Common myeloid progenitor, CD34-positive (primary cell): Measurements from ENCODE around the gene ID4.

Source experiments
- CTCF ChIA-PET: fragments of 350-600 bp; sonication (Branson Sonifier 250); formaldehyde crosslinking; loops from one replicate; lab custom pipeline; 2021; ENCODE audit warnings: antibody characterized with exemption; lab: Charles Lee
- POLR2A ChIA-PET: fragments of 350-600 bp; sonication (Branson Sonifier 250); formaldehyde crosslinking; loops from one replicate; lab custom pipeline; 2021; ENCODE audit warnings: antibody characterized with exemption; lab: Charles Lee
- DNase-seq, 3 donors: peaks; one replicate each; pipeline versions ENCODE4 v3.0.0 to v3.0.0-alpha.2; 2013
- H3K27ac ChIP-seq, 2 experiments: 1 replicate in 1 of 2; 2 replicates in 1 of 2; pipeline ENCODE4 v1.7.0; 2013; ENCODE audit warnings: inconsistent platforms in 2 of 2, low read length in 2 of 2, mild to moderate bottlenecking in 2 of 2, low read depth in 1 of 2, moderate library complexity in 1 of 2; ENCODE audit not compliant: severe bottlenecking in 2 of 2, insufficient read depth in 1 of 2, poor library complexity in 1 of 2
- H3K27me3 ChIP-seq, 5 experiments: replicated peaks in 2 of 5; 1 replicate in 3 of 5; 2 replicates in 2 of 5; pipeline versions ENCODE4 v1.6.1 to v1.7.0; 2013; ENCODE audit warnings: low read length in 4 of 5, mild to moderate bottlenecking in 2 of 5, moderate library complexity in 2 of 5, inconsistent platforms in 1 of 5; ENCODE audit not compliant: insufficient read depth in 5 of 5, control insufficient read depth in 4 of 5
- H3K36me3 ChIP-seq, 4 experiments: 1 replicate in 2 of 4; 2 replicates in 2 of 4; pipeline versions ENCODE4 v1.6.1 to v1.7.0; 2013; ENCODE audit warnings: low read length in 3 of 4, control low read depth in 1 of 4, mild to moderate bottlenecking in 1 of 4; ENCODE audit not compliant: control insufficient read depth in 4 of 4, insufficient read depth in 4 of 4
- H3K4me1 ChIP-seq, 4 experiments: 1 replicate in 3 of 4; 2 replicates in 1 of 4; pipeline versions ENCODE4 v1.6.1 to v1.7.1; 2013; ENCODE audit warnings: low read length in 3 of 4, mild to moderate bottlenecking in 3 of 4, control low read depth in 1 of 4, inconsistent platforms in 1 of 4, moderate library complexity in 1 of 4; ENCODE audit not compliant: control insufficient read depth in 4 of 4, insufficient read depth in 4 of 4; ENCODE audit errors: control extremely low read depth in 1 of 4
- H3K4me3 ChIP-seq, 7 experiments: 1 replicate in 4 of 7; 2 replicates in 3 of 7; pipeline versions ENCODE4 v1.5.1 to v1.7.0; 2013; ENCODE audit warnings: mild to moderate bottlenecking in 7 of 7, low read length in 6 of 7, moderate library complexity in 6 of 7, inconsistent platforms in 2 of 7, low read depth in 2 of 7, control low read depth in 1 of 7; ENCODE audit not compliant: insufficient read depth in 4 of 7, control insufficient read depth in 1 of 7; ENCODE audit errors: extremely low read depth in 1 of 7
- H3K9me3 ChIP-seq, 5 experiments: 1 replicate in 4 of 5; 2 replicates in 1 of 5; pipeline versions ENCODE4 v1.6.1 to v1.7.1; 2013; ENCODE audit warnings: low read length in 4 of 5, mild to moderate bottlenecking in 2 of 5, inconsistent platforms in 1 of 5, low read depth in 1 of 5, moderate library complexity in 1 of 5; ENCODE audit not compliant: control insufficient read depth in 4 of 5, insufficient read depth in 2 of 5; ENCODE audit errors: control extremely low read depth in 1 of 5
- WGBS: methylation state at CpG from one replicate; pipeline ENCODE4 v1.1.5; 2013; ENCODE audit not compliant: insufficient coverage; 5-methylcytosine and 5-hydroxymethylcytosine counted together

The ID4 gene

DNA sequence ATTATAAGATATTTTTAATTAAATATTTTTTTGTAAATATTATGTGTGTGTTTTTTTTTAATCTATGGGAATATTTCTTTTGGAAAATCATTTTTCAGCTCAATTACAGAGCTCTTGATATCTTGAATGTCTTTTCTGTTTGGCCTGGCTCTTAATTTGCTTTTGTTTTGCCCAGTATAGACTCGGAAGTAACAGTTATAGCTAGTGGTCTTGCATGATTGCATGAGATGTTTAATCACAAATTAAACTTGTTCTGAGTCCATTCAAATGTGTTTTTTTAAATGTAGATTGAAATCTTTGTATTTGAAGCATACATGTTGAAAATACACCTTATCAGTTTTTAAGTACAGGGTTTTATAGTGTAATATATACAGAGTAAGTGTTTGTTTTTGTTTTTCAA, 2.6 kb downstream of the ID4 start:
- peaks cover 0 to 8% (median 0%) of the 10 kb centered on the region in 5 experiments for H3K9me3 ChIP-seq
- no CpG with 5 or more reads among the region's 1 CpG for WGBS
- POLR2A ChIA-PET, result no interaction called here
- H3K4me3 ChIP-seq, result no peak overlapping the region
- no peak overlapping the region for H3K27ac ChIP-seq
- DNase-seq, result no peak
- no peaks in the 10 kb centered on the region for H3K36me3 ChIP-seq
- H3K27me3 ChIP-seq, result peaks cover 12 to 94% (median 55%) of the 10 kb centered on the region in 5 experiments
- CTCF ChIA-PET, result interaction anchor here (2.1 kb wide), 1 partner anchor 36 kb away, joined by 6 read pairs; no protein-coding TSS in a partner anchor
- peaks cover 0 to 25% (median 17%) of the 10 kb centered on the region in 4 experiments for H3K4me1 ChIP-seq

DNA sequence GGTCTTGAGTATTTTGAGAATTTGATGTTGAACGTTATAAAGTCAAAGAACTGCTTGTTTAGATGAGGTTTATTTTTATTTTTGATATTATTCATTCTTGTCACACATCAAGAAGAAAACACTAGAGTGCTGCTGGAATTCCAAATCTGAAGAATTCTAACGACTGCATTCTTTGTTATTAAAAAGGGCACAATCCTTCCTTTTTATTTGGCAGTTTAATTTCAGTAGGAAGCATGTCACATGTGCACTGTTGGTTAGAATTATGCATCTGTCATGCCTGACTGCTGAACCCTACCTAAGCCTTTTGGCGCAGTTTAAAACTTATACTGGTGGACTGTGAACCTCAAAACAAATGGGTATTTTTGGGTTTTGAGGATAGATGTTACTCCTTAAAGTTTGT, 4.0 kb downstream of the ID4 start:
- Histone ChIP-seq H3K27ac (no peak overlapping the region), H3K36me3 (no peaks in the 10 kb centered on the region), H3K9me3 (peaks cover 0 to 8% (median 0%) of the 10 kb centered on the region in 5 experiments), H3K27me3 (peaks cover 9 to 87% (median 45%) of the 10 kb centered on the region in 5 experiments), H3K4me3 (no peak overlapping the region), H3K4me1 (peaks cover 0 to 25% (median 17%) of the 10 kb centered on the region in 4 experiments)
- DNase-seq, result no peak
- ChIA-PET POLR2A (no interaction called here), CTCF (no interaction called here)
- WGBS, result 48% methylated on average over 2 of the region's 3 CpGs

DNA sequence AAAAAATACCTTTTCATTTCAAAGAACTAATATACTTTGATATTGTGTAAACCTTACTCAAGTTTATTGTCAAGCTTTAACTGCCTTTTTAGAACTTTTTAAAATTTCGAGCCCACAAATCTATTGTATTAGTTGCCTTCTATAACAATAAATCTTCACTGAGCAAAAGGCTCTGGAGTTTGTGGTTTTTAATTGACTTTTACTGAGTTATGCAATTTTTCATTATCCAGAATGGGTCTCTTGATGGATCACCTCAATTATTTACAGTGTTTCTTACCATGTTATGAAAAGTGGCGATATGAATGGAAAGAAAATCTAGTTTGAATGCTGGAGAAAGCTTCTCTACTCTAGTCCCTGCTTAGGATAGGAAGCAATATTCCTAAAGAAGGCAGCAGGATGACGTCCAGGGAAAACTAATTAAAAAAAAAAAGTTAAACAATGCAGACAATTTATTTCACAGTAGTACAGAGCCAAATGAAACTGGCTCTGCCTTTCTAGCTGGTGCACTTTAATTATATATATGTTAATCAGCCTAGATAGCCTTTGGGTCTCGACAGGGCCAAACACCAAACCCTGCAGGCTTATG, 5.0 kb downstream of the ID4 start:
- H3K36me3 ChIP-seq, result no peaks in the 10 kb centered on the region
- WGBS, result 0% methylated on average over 1 of the region's 4 CpGs
- H3K4me3 ChIP-seq, result no peak overlapping the region
- peaks cover 0 to 21% (median 17%) of the 10 kb centered on the region in 4 experiments for H3K4me1 ChIP-seq
- H3K27me3 ChIP-seq, result peaks cover 9 to 79% (median 43%) of the 10 kb centered on the region in 5 experiments
- ChIA-PET CTCF (no interaction called here), POLR2A (interaction anchor here (0.7 kb wide), 1 partner anchor 850 kb away, joined by 5 read pairs; no protein-coding TSS in a partner anchor)
- H3K9me3 ChIP-seq, result peaks cover 0 to 3% (median 0%) of the 10 kb centered on the region in 5 experiments
- DNase-seq, result no peak
- no peak overlapping the region for H3K27ac ChIP-seq

DNA sequence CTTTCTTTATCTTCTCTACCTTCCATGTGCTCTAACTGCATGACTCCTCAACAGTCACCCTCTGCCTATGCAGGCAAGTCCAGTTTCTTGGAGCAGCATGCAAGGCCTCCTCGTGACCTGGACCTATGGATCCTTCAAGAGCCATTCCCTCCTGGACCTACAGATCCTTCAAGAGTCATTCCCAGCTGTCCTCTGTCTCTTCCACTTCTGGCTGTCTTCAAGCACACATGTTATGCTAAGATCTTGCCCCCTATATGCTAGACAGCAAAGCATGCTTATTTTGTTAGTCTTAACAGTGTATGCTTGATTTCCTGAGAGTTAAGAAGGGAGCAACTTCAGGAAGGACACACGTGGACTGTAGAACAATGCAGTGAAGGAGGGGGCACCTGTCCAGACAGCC, 7.5 kb downstream of the ID4 start:
- Histone ChIP-seq H3K36me3 (no peaks in the 10 kb centered on the region), H3K27ac (no peak overlapping the region), H3K9me3 (no peaks in the 10 kb centered on the region), H3K4me3 (no peak overlapping the region), H3K27me3 (peaks cover 10 to 54% (median 30%) of the 10 kb centered on the region in 5 experiments), H3K4me1 (no peaks in the 10 kb centered on the region)
- ChIA-PET CTCF (no interaction called here), POLR2A (no interaction called here)
- no peak for DNase-seq
- 100% methylated on average over 2 of the region's 2 CpGs for WGBS

DNA sequence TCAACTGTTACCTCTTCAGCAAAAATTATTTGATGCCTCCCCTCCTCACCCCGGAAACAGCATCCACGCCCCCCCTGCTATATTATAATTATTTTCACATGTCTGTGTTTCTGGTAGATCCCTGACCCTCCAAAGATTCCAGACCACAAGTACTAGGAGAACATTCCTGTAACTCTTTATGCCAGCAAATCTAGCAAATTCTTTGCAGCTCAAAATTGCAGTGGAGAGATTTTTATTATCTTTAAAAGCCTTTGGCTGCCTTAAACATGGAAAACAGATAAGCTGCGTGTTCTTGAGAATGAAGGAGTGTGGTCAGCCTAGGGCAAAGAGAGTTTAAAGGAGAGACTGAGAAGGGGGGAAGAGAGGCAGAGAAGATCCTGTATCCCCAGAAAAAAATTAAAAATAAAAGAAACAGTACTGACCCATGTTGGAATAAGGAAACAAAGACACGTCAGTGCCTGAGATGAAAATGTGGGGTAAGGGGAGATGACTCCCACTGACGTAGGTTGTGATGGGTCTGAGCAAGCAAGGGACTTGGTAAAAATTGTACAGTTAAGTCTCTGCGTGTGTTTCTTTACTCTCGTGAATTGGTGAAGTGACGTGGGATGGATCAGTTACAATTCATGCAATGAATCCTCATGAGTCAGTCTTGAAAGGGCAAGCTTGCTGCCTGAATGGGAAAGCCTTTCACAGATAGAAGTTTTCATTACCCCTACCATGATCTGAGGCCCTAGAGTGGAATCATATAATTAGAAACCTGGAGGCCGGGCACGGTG, 8.3 kb downstream of the ID4 start:
- H3K27ac ChIP-seq, result no peak overlapping the region
- DNase-seq, result no peak
- no peaks in the 10 kb centered on the region for H3K9me3 ChIP-seq
- no peaks in the 10 kb centered on the region for H3K4me1 ChIP-seq
- no peaks in the 10 kb centered on the region for H3K36me3 ChIP-seq
- no peak overlapping the region for H3K4me3 ChIP-seq
- POLR2A ChIA-PET, result no interaction called here
- CTCF ChIA-PET, result no interaction called here
- peaks cover 10 to 46% (median 25%) of the 10 kb centered on the region in 5 experiments for H3K27me3 ChIP-seq
- 91% methylated on average over 8 of the region's 10 CpGs for WGBS

DNA sequence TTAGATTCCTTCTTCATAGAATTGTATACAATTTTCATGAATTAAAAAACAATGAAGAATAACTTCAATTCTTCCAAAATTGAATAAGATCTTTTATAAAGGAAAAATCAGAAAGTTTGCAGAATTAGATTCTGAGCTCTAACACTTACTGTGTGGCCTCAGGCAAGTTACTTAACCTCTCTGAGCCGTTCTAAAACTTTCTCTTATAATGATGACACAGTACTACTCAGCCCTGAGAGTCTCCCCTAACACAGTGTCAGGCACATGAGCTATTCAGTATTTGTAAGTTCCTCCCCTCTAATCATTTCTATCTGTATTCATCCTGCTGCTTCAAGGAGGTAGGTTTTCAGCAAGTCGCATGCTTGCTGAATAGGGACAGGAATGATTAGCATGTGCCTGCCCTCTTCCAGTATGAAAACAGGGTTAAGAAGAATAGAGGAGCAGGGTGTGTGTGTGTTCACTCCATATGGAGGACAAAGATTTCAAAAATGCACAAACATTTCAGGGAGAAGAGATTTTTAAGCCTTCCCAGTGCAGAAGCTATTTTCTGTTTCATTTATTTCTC, 11.4 kb downstream of the ID4 start:
- DNase-seq, result no peak
- H3K9me3 ChIP-seq, result no peaks in the 10 kb centered on the region
- no peak overlapping the region for H3K27ac ChIP-seq
- ChIA-PET POLR2A (no interaction called here), CTCF (no interaction called here)
- H3K4me1 ChIP-seq, result no peaks in the 10 kb centered on the region
- peaks cover 4 to 22% (median 12%) of the 10 kb centered on the region in 5 experiments for H3K27me3 ChIP-seq
- H3K4me3 ChIP-seq, result no peak overlapping the region
- H3K36me3 ChIP-seq, result no peaks in the 10 kb centered on the region
- WGBS, result 79% methylated on average over 1 of the region's 2 CpGs

DNA sequence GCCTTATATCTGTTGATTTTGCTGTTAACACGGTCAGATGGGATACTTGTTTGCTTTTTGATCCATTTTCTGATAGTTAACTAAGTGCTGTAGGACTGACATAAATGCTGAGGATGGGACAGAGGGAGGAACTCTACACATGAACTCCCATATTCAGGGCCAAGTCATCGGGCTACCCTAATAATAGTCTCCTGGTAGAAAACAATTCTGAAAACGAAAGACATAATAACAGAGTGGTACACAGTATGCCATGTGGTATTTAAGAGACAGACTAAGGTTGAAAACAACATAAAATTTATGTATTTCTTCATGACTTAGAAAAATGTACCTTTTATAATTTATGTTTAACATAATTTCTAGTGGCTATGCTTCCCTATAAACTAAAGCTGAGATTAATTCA, 12.0 kb downstream of the ID4 start:
- no peak overlapping the region for H3K4me3 ChIP-seq
- no peaks in the 10 kb centered on the region for H3K9me3 ChIP-seq
- H3K4me1 ChIP-seq, result no peaks in the 10 kb centered on the region
- CTCF ChIA-PET, result no interaction called here
- WGBS, result 60% methylated on average over 1 of the region's 3 CpGs
- DNase-seq, result no peak
- peaks cover 4 to 19% (median 11%) of the 10 kb centered on the region in 5 experiments for H3K27me3 ChIP-seq
- POLR2A ChIA-PET, result no interaction called here
- no peaks in the 10 kb centered on the region for H3K36me3 ChIP-seq
- H3K27ac ChIP-seq, result no peak overlapping the region
